Endothelial cell of umbilical vein (primary cell): ENCODE measurements around the gene PTOV1. TPM values are rescaled to one million over a fixed set of nuclear protein-coding genes. Genes with fewer than 3 reads are reported as not detected.

Experiments
- BruUV-seq: library from RNA; stranded (reverse); fragments of 400-500 nt; replicated peaks from 2 replicates; lab custom pipeline; 2021; lab: Mats Ljungman, UMichigan
- CTCF ChIA-PET: fragments of 300-600, 350-600 bp; sonication (Branson Sonifier 250); formaldehyde crosslinking; loops from one replicate; lab custom pipeline; 2021; ENCODE audit warnings: antibody characterized with exemption, inconsistent platforms; lab: Charles Lee
- POLR2A ChIA-PET: fragments of 300-600, 350-600 bp; sonication (Branson Sonifier 250); formaldehyde crosslinking; loops from one replicate; lab custom pipeline; 2021; ENCODE audit warnings: antibody characterized with exemption, inconsistent platforms; lab: Charles Lee
- DNase-seq: peaks from one replicate; pipeline ENCODE4 v3.0.0-alpha.2; 2011; ENCODE audit warnings: low read depth, low spot score
- FAIRE-seq: peaks from 2 replicates; lab custom pipeline; 2011; peaks lifted over from hg19 to GRCh38; lab: Jason Lieb, UNC
- H2AFZ ChIP-seq: 2 replicates; pipeline ENCODE4 v1.6.0; 2012; ENCODE audit warnings: low read depth, low read length, control low read depth, inconsistent platforms
- H3K27ac ChIP-seq: 2 replicates; pipeline ENCODE4 v1.5.1; 2011; ENCODE audit warnings: low read depth, mild to moderate bottlenecking, control low read depth, low read length, moderate library complexity; ENCODE audit not compliant: insufficient read depth
- H3K27me3 ChIP-seq, 2 experiments: 2 replicates each; pipeline versions ENCODE4 v1.6.0 to v1.6.1; 2011; ENCODE audit warnings: low read length in 2 of 2, mixed read lengths in 1 of 2; ENCODE audit not compliant: control insufficient read depth in 2 of 2, insufficient read depth in 2 of 2
- H3K36me3 ChIP-seq, 2 experiments: 2 replicates in 1 of 2; 3 replicates in 1 of 2; pipeline ENCODE4 v1.5.1; 2011; ENCODE audit warnings: low read length in 2 of 2, mild to moderate bottlenecking in 1 of 2, moderate library complexity in 1 of 2; ENCODE audit not compliant: control insufficient read depth in 2 of 2, insufficient read depth in 2 of 2; ENCODE audit errors: extremely low read depth in 1 of 2
- H3K4me1 ChIP-seq: 3 replicates; pipeline ENCODE4 v1.5.1; 2011; ENCODE audit warnings: mild to moderate bottlenecking, low read length; ENCODE audit not compliant: control insufficient read depth, insufficient read depth; ENCODE audit errors: extremely low read depth
- H3K4me2 ChIP-seq: 2 replicates; pipeline ENCODE4 v1.6.1; 2011; ENCODE audit warnings: low read length, control low read depth, mixed read lengths; ENCODE audit not compliant: insufficient read depth
- H3K4me3 ChIP-seq, 3 experiments: fragments of 200-600 bp in 1 of 3; sonication (generic), shearing (Covaris generic) in 1 of 3; replicated peaks in 1 of 3; 2 replicates each; pipeline ENCODE4 v1.5.1; 2011 to 2016; ENCODE audit warnings: control low read depth in 3 of 3, low read length in 3 of 3, mild to moderate bottlenecking in 2 of 3, inconsistent platforms in 1 of 3, low read depth in 1 of 3, moderate library complexity in 1 of 3; ENCODE audit not compliant: insufficient read depth in 1 of 3
- H3K79me2 ChIP-seq: 2 replicates; pipeline ENCODE4 v1.6.0; 2012; ENCODE audit warnings: low read length, inconsistent platforms; ENCODE audit not compliant: control insufficient read depth, insufficient read depth
- H3K9ac ChIP-seq: replicated peaks from 2 replicates; pipeline ENCODE3; 2011; ENCODE audit warnings: low read length, control low read depth; ENCODE audit not compliant: insufficient read depth; ENCODE audit errors: extremely low read depth
- H3K9me1 ChIP-seq: replicated peaks from 3 replicates; pipeline ENCODE4 v1.6.0; 2011; ENCODE audit warnings: mild to moderate bottlenecking, low read length; ENCODE audit not compliant: control insufficient read depth, insufficient read depth; ENCODE audit errors: extremely low read depth
- H3K9me3 ChIP-seq: replicated peaks from 2 replicates; pipeline ENCODE4 v1.5.1; 2012; ENCODE audit warnings: low read length, inconsistent platforms; ENCODE audit not compliant: control insufficient read depth, insufficient read depth
- H4K20me1 ChIP-seq: replicated peaks from 2 replicates; pipeline ENCODE3; 2011; ENCODE audit warnings: mild to moderate bottlenecking, low read length; ENCODE audit not compliant: control insufficient read depth, insufficient read depth; ENCODE audit errors: extremely low read depth
- CTCF ChIP-seq, 2 donors: IDR thresholded peaks; 1 replicate in 1 of 2; 2 replicates in 1 of 2; pipeline ENCODE4 v1.5.1; 2011; ENCODE audit warnings: low read length in 2 of 2, mild to moderate bottlenecking in 2 of 2, moderate library complexity in 2 of 2, control low read depth in 1 of 2, inconsistent platforms in 1 of 2, low read depth in 1 of 2; ENCODE audit not compliant: insufficient read depth in 1 of 2; ENCODE audit errors: extremely low read depth in 1 of 2
- FOS ChIP-seq: IDR thresholded peaks from 2 replicates; pipeline ENCODE4 v1.6.1; 2011; ENCODE audit warnings: mild to moderate bottlenecking, low read length, moderate library complexity, borderline replicate concordance; ENCODE audit not compliant: insufficient read depth
- GATA2 ChIP-seq: IDR thresholded peaks from 2 replicates; pipeline ENCODE4 v1.7.0; 2011; ENCODE audit warnings: low read depth, mild to moderate bottlenecking, moderate library complexity, mixed read lengths, low read length; ENCODE audit not compliant: insufficient read length, insufficient read depth
- JUN ChIP-seq: IDR thresholded peaks from 2 replicates; pipeline ENCODE4 v1.6.1; 2011; ENCODE audit warnings: borderline replicate concordance, low read depth; ENCODE audit not compliant: insufficient read length, insufficient read depth
- MAX ChIP-seq: IDR thresholded peaks from 2 replicates; pipeline ENCODE4 v1.6.1; 2011; ENCODE audit not compliant: insufficient read depth, insufficient read length
- MYC ChIP-seq: IDR thresholded peaks from one replicate; pipeline ENCODE4 v1.6.1; 2011; ENCODE audit warnings: mild to moderate bottlenecking, low read depth, low read length
- dilution Hi-C: fragments of 300-500 bp; cut with MboI; formaldehyde crosslinking; loops from one replicate; pipeline ENCODE4 v1.15.0; 2019; ENCODE audit warnings: low sequenced_read_pairs; ENCODE audit not compliant: extremely low pct_ligation_motif_present
- intact Hi-C: fragments of 100-400 bp; cut with micrococcal nuclease; formaldehyde crosslinking; loops from one replicate; pipeline ENCODE4 v1.10.0; 2022
- polyA plus RNA-seq, 4 experiments: library from polyadenylated mRNA; depleted of rRNA in 3 of 4; stranded (reverse) in 3 of 4; unstranded in 1 of 4; fragments of >200 nt; gene quantifications; 2 replicates each; pipeline versions ENCODE4 v1.2.1 to v1.2.3, GENCODE V29; 2011 to 2012; ENCODE audit warnings: missing spikeins in 1 of 4
- total RNA-seq: library from RNA; stranded (reverse); gene quantifications from 2 replicates; pipeline ENCODE4 v1.2.3, GENCODE V29; 2021

PTOV1 gene
- total and polyA plus RNA-seq, 2 donors (not counting 3 experiments of a cell fraction or from before 2014, with no cell fraction given), result 116 to 184 TPM

GRCh38 chr19:49908480-49909420, 57.8 kb downstream of the PTOV1 start:
- Histone ChIP-seq H3K4me1 (no peaks in the 10 kb centered on the region), H3K79me2 (no peaks in the 10 kb centered on the region), H3K9me3 (no peaks in the 10 kb centered on the region), H3K27ac (no peak overlapping the region), H3K36me3 (peaks cover 6 to 23% of the 10 kb centered on the region in 2 experiments), H4K20me1 (no peaks in the 10 kb centered on the region), H3K4me3 (no peak overlapping the region), H3K9ac (no peak overlapping the region), H3K4me2 (no peak overlapping the region), H2AFZ (no peak overlapping the region), H3K27me3 (no peaks in the 10 kb centered on the region), H3K9me1 (no peaks in the 10 kb centered on the region)
- POLR2A ChIA-PET, result no interaction called here
- CTCF ChIA-PET, result no interaction called here
- intact Hi-C loops (no loop called here), dilution Hi-C loops (no loop called here)
- DNase-seq (no peak), FAIRE-seq (no peak)
- TSS peak; percentile 18 for BruUV-seq
- TF ChIP-seq JUN (no peak), MAX (no peak)

GRCh38 chr19:49910179-49910578, 59.2 kb downstream of the PTOV1 start:
- peaks cover 8 to 30% of the 10 kb centered on the region in 2 experiments for H3K36me3 ChIP-seq
- CTCF ChIA-PET, result no interaction called here
- no TSS peak for BruUV-seq

More at GRCh38 chr19:49910179-49910578, 59.2 kb downstream of the PTOV1 start:
- H3K9me3 ChIP-seq, result no peaks in the 10 kb centered on the region
- no peak overlapping the region for H3K9ac ChIP-seq
- no peaks in the 10 kb centered on the region for H3K4me1 ChIP-seq
- POLR2A ChIA-PET, result no interaction called here
- dilution Hi-C loops, result no loop called here
- no peak overlapping the region for H3K4me2 ChIP-seq
- no peaks in the 10 kb centered on the region for H4K20me1 ChIP-seq
- no peak overlapping the region for H3K27ac ChIP-seq
- FAIRE-seq (no peak), DNase-seq (no peak)
- H3K27me3 ChIP-seq, result no peaks in the 10 kb centered on the region
- no peak overlapping the region for H3K4me3 ChIP-seq
- intact Hi-C loops, result no loop called here
- no peak for TF ChIP-seq MYC
- TF ChIP-seq FOS, result no peak
- no peak for TF ChIP-seq GATA2
- TF ChIP-seq MAX, result no peak
- no peak for TF ChIP-seq JUN
- TF ChIP-seq CTCF (IDR thresholded peaks at IDR 0.05; ENCODE audit: extremely low read depth in 1 of 2, insufficient read depth in 1 of 2, low read depth in 1 of 2, low read length in 2 of 2), result no peak
- peaks cover 6% of the 10 kb centered on the region for H3K79me2 ChIP-seq
- H3K9me1 ChIP-seq, result no peaks in the 10 kb centered on the region
- H2AFZ ChIP-seq, result no peak overlapping the region
